DMS153 treated with DMSO at 0.1 percent for 48 hours (cell line): ENCODE results near the gene HTATIP2.
"Not testable (repeated sequence)": the region's sequence is repeated elsewhere in the genome, so short reads cannot be mapped to it uniquely, and the experiment has no call there.

Experiments used
- DNase-seq: peaks from one replicate; lab custom pipeline; 2025; ENCODE audit not compliant: unreplicated experiment; lab: John Stamatoyannopoulos, UW

The HTATIP2 gene

GRCh38 chr11:20369826-20370225 lies 6.3 kb downstream of the HTATIP2 start:
- DNase-seq, result no peak

GRCh38 chr11:20372081-20372626 lies 8.6 kb downstream of the HTATIP2 start:
- no peak for DNase-seq

GRCh38 chr11:20373147-20373546 lies 9.6 kb downstream of the HTATIP2 start:
- DNase-seq, result no peak

GRCh38 chr11:20373568-20374209 lies 10.2 kb downstream of the HTATIP2 start:
- DNase-seq, result no peak

- DNase-seq, result no peak
These were observed 11.3 kb downstream of the HTATIP2 start for GRCh38 chr11:20374741-20375300.

GRCh38 chr11:20376162-20376730 lies 12.7 kb downstream of the HTATIP2 start:
- no peak for DNase-seq

GRCh38 chr11:20385996-20386395 lies 22.5 kb downstream of the HTATIP2 start:
- not testable (repeated sequence) for DNase-seq

GRCh38 chr11:20387261-20388095 lies 24.0 kb downstream of the HTATIP2 start, which contains the start of gene PRMT3:
PRMT3 (plus strand) TSS chr11:20387716; CDS start chr11:20387747, 31 bp downstream.
- DNase-seq, result peak; percentile 79

GRCh38 chr11:20388096-20389055 lies 24.9 kb downstream of the HTATIP2 start:
- no peak for DNase-seq

- DNase-seq, result peak; percentile 77
These were observed 33.8 kb downstream of the HTATIP2 start for GRCh38 chr11:20397281-20397680.

GRCh38 chr11:20399498-20399897 lies 36.0 kb downstream of the HTATIP2 start:
- no peak for DNase-seq

GRCh38 chr11:20403059-20403458 lies 39.5 kb downstream of the HTATIP2 start:
- DNase-seq, result no peak

- DNase-seq, result no peak
These were observed 43.0 kb downstream of the HTATIP2 start for GRCh38 chr11:20406484-20406883.

- no peak for DNase-seq
These were observed 43.8 kb downstream of the HTATIP2 start for GRCh38 chr11:20407344-20407743.

GRCh38 chr11:20415432-20415831 lies 51.9 kb downstream of the HTATIP2 start:
- no peak for DNase-seq

- no peak for DNase-seq
These were observed 54.3 kb downstream of the HTATIP2 start for GRCh38 chr11:20417771-20418170.

GRCh38 chr11:20421946-20422345 lies 58.4 kb downstream of the HTATIP2 start:
- DNase-seq, result no peak

GRCh38 chr11:20429216-20429615 lies 65.7 kb downstream of the HTATIP2 start:
- no peak for DNase-seq
